DOHH2 (cell line): ENCODE results near the gene OXGR1.

ENCODE experiments used
- H3F3A ChIP-seq: fragments of 200-600 bp; sonication (generic), shearing (Covaris generic); 2 replicates; pipeline ENCODE4 v1.6.0; 2016; ENCODE audit warnings: antibody characterized with exemption, mild to moderate bottlenecking; ENCODE audit not compliant: control insufficient read depth, insufficient read depth
- H3K27ac ChIP-seq: fragments of 200-600 bp; sonication (generic); 2 replicates; pipeline ENCODE4 v1.5.1; 2014; ENCODE audit warnings: low read depth, mild to moderate bottlenecking, low read length, moderate library complexity
- H3K27me3 ChIP-seq: fragments of 200-600 bp; sonication (generic); 2 replicates; pipeline ENCODE4 v1.6.1; 2014; ENCODE audit warnings: mild to moderate bottlenecking, low read length, mixed read lengths; ENCODE audit not compliant: control insufficient read depth
- H3K36me3 ChIP-seq: fragments of 200-600 bp; sonication (generic); 2 replicates; pipeline ENCODE4 v1.6.1; 2014; ENCODE audit warnings: mild to moderate bottlenecking, low read length, moderate library complexity, mixed read lengths; ENCODE audit not compliant: control insufficient read depth
- H3K4me1 ChIP-seq: fragments of 200-600 bp; sonication (generic); 2 replicates; pipeline ENCODE4 v1.6.1; 2014; ENCODE audit warnings: mild to moderate bottlenecking, low read length, mixed read lengths; ENCODE audit not compliant: control insufficient read depth
- H3K4me2 ChIP-seq: fragments of 200-600 bp; sonication (generic); 2 replicates; pipeline ENCODE4 v1.6.0; 2014; ENCODE audit warnings: mild to moderate bottlenecking, low read length, moderate library complexity
- H3K4me3 ChIP-seq: fragments of 200-600 bp; sonication (generic); 2 replicates; pipeline ENCODE4 v1.5.1; 2014; ENCODE audit warnings: mild to moderate bottlenecking, low read length, mixed read lengths
- H3K79me2 ChIP-seq: fragments of 200-600 bp; sonication (generic); 2 replicates; pipeline ENCODE4 v1.6.1; 2014; ENCODE audit warnings: mild to moderate bottlenecking, low read length, mixed read lengths; ENCODE audit not compliant: control insufficient read depth
- H3K9me2 ChIP-seq: fragments of 200-600 bp; sonication (generic); replicated peaks from 2 replicates; pipeline ENCODE4 v1.6.1; 2014; ENCODE audit warnings: mild to moderate bottlenecking, low read length, mixed read lengths; ENCODE audit not compliant: control insufficient read depth
- H3K9me3 ChIP-seq: fragments of 200-600 bp; sonication (generic); 2 replicates; pipeline ENCODE4 v1.6.1; 2014; ENCODE audit warnings: antibody characterized with exemption, low read length, mixed read lengths; ENCODE audit not compliant: control insufficient read depth, insufficient read depth
- H4K20me1 ChIP-seq: fragments of 200-600 bp; sonication (generic); 2 replicates; pipeline ENCODE4 v1.6.0; 2014; ENCODE audit warnings: low read depth, mild to moderate bottlenecking, antibody characterized with exemption, low read length, moderate library complexity; ENCODE audit not compliant: control insufficient read depth, insufficient read depth
- CTCF ChIP-seq: fragments of 200-600 bp; sonication (generic); IDR thresholded peaks from one replicate; pipeline ENCODE4 v1.5.1; 2014; ENCODE audit warnings: antibody characterized with exemption, mild to moderate bottlenecking, low read depth, low read length; ENCODE audit not compliant: poor library complexity, severe bottlenecking
- EZH2phosphoT487 ChIP-seq: fragments of 200-600 bp; sonication (generic); IDR thresholded peaks from 2 replicates; pipeline ENCODE4 v1.6.1; 2017; ENCODE audit warnings: borderline replicate concordance, mild to moderate bottlenecking, antibody characterized with exemption, low read length, moderate library complexity, mixed read lengths

OXGR1 gene

GRCh38 chr13:97001636-97002035 lies 7.4 kb upstream of the OXGR1 start:
- H3K27me3 ChIP-seq, result no peaks in the 10 kb centered on the region
- no peaks in the 10 kb centered on the region for H4K20me1 ChIP-seq
- H3K9me3 ChIP-seq, result no peaks in the 10 kb centered on the region
- H3K4me1 ChIP-seq, result peaks cover 31% of the 10 kb centered on the region
- H3K27ac ChIP-seq, result no peak overlapping the region
- H3K79me2 ChIP-seq, result no peaks in the 10 kb centered on the region
- no peaks in the 10 kb centered on the region for H3F3A ChIP-seq
- no peaks in the 10 kb centered on the region for H3K9me2 ChIP-seq
- no peaks in the 10 kb centered on the region for H3K36me3 ChIP-seq
- TF ChIP-seq EZH2phosphoT487 (no peak), CTCF (no peak)
- H3K4me3 ChIP-seq, result no peak overlapping the region
- peak overlapping the region; percentile 24 for H3K4me2 ChIP-seq

- no peak overlapping the region for H3K4me2 ChIP-seq
- TF ChIP-seq CTCF (no peak), EZH2phosphoT487 (no peak)
- H3F3A ChIP-seq, result no peaks in the 10 kb centered on the region
- H3K79me2 ChIP-seq, result no peaks in the 10 kb centered on the region
- H3K9me3 ChIP-seq, result no peaks in the 10 kb centered on the region
- no peaks in the 10 kb centered on the region for H3K36me3 ChIP-seq
- H4K20me1 ChIP-seq, result no peaks in the 10 kb centered on the region
- H3K27ac ChIP-seq, result no peak overlapping the region
- no peaks in the 10 kb centered on the region for H3K27me3 ChIP-seq
- no peaks in the 10 kb centered on the region for H3K9me2 ChIP-seq
- H3K4me3 ChIP-seq, result no peak overlapping the region
- H3K4me1 ChIP-seq, result peaks cover 36% of the 10 kb centered on the region
Measured at GRCh38 chr13:97000295-97000925, 6.1 kb upstream of the OXGR1 start.

GRCh38 chr13:96999091-96999490 lies 4.8 kb upstream of the OXGR1 start:
- Histone ChIP-seq H3K9me3 (no peaks in the 10 kb centered on the region), H3K27ac (no peak overlapping the region), H3K4me1 (peaks cover 36% of the 10 kb centered on the region), H4K20me1 (no peaks in the 10 kb centered on the region), H3K79me2 (no peaks in the 10 kb centered on the region), H3K27me3 (no peaks in the 10 kb centered on the region), H3K4me3 (no peak overlapping the region), H3K4me2 (no peak overlapping the region), H3K36me3 (no peaks in the 10 kb centered on the region), H3K9me2 (no peaks in the 10 kb centered on the region), H3F3A (no peaks in the 10 kb centered on the region)
- TF ChIP-seq CTCF (no peak), EZH2phosphoT487 (no peak)
